HG03442 (cell line): ENCODE data around the gene COMMD7.
"Not testable (repeated sequence)": the region's sequence is repeated elsewhere in the genome, so short reads cannot be mapped to it uniquely, and the experiment has no call there.

ENCODE experiments used
- ATAC-seq: cut with Tn5 transposase; IDR thresholded peaks from one replicate; pipeline ENCODE4 v1.9.1; 2021; ENCODE audit warnings: mild to moderate bottlenecking, moderate library complexity; ENCODE audit not compliant: unreplicated experiment

The COMMD7 gene

DNA sequence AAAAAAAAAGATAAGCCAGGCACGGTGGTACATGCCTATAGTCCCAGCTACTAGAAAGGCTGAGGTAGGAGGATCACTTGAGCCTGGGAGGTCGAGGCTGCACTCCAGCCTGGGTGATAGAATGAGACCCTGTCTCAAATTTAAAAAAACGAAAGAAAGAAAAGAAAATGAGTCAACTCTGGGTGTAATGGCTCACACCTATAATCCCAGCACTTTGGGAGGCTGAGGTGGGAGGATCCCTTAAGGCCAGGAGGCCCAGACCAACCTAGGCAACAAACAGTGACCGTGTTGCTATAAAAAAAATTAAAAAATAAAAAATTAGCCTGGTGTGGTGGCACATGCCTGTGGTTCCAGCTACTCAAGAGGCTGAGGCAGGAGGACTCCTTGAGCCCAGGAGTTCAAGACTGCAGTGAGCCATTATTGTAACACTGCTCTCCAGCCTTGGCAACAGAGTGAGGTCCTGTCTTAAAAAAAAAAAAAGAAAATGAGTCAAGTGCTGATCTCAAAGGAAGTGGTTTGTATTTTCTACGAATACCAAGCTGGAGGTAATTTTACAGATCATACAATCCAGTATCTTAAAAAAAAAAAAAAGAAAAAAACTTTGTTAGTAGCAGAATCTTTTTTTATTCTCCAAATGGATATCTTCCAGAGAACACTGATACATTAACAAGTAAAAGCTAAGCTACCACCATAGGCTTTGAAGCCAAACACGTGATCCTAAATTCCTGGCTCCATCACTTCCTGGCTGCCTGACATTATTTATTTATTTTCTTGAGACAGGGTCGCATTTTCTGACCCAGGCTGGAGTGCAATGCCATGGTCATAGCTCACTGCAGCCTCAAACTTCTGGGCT, 5.7 kb downstream of the COMMD7 start:
- no peak for ATAC-seq

DNA sequence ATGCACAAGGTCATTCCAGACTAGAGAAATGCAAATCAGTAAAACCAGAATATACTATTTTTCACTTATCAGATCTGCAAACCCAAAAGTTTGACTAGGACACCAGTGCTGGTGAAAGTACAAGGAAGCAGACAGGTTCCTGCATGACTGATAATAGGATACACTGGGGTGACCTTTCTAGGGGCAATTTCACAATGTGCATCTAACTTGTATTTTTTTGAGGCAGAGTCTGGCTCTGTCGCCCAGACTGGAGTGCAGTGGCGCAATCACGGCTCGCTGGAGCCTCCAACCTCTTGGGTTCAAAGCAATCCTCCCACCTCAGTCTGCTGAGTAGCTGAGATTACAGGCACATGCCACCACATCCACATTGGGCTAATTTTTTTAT, 11.4 kb downstream of the COMMD7 start:
- no peak for ATAC-seq

DNA sequence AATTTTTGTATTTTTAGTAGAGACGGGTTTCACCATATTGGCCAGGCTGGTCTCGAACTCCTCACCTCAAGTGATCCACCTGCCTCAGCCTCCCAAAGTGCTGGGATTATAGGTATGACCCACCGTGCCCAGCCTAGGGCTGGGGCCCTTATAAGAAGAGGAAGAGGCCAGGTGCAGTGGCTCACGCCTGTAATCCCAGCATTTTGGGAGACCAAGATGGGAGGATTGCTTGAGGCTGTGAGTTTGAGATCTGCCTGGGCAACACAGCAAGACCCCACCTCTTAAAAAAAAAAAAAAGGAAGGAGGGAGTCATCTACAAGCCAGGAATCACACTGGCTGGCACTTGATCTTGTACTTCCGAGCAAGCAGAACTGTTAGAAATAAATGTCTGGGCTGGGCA, 13.9 kb downstream of the COMMD7 start:
- not testable (repeated sequence) for ATAC-seq

DNA sequence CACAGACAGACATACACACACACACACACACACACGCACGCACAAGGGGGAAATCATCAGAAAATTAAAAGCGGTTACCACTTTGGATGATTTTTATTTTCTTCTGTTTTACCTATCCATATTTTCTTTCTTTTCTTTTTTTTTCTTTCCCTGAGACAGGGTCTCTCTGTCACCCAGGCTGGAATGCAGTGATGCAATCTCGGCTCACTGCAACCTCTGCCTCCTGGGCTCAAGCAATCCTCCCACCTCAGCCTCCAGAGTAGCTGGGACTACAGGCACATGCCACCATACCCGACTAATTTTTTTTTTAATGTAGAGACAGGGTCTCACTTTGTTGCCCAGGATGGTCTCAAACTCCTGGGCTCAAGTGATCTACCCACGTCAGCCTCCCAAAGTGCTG, 14.8 kb downstream of the COMMD7 start:
- not testable (repeated sequence) for ATAC-seq

DNA sequence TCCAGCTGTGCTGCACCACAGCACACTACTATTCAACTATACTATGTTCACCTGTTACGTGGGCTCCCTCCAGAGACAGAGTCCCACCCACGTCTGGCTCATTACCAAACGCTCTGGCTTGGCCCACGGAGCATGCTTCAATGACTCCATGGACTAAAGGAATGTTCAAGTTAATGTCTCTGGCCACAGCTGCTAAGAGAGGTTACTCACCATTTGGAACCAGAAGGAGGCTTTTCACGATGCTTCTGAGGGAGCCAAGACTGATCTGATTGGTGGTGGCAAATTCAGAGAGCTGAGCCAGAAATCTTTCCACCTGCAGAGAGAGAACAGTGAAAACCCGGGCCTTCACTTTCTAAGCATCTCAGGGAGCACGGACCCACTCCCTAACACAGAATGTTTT, 15.6 kb downstream of the COMMD7 start:
- no peak for ATAC-seq

DNA sequence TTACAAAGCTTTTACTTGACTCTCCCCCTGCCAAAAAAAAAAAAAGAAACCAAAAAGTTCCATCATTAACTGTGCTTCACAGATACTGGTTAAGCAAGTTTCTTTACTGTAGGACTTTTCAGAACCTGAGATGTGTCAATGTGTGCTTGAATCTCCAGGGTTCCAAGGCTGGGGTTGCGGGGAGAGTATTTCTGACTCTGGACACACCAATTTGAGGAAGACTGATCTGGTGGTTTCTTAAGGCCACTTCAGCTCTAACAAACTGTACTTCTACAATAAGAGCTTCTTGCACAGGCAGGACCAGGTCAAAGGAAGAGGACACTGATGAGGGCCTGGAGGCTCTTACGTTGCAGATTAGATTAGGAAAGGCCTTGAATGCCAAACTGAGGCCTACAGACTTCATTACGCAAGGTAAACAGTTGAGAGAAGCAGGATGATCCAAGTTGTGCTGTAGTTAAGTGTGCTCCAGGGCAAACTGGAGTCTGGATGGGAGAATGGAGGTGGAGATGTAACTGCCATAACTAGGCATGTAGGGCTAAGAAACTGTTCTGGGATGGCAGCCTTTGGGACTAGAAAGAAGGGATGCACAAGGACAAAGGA, 24.4 kb downstream of the COMMD7 start:
- no peak for ATAC-seq

DNA sequence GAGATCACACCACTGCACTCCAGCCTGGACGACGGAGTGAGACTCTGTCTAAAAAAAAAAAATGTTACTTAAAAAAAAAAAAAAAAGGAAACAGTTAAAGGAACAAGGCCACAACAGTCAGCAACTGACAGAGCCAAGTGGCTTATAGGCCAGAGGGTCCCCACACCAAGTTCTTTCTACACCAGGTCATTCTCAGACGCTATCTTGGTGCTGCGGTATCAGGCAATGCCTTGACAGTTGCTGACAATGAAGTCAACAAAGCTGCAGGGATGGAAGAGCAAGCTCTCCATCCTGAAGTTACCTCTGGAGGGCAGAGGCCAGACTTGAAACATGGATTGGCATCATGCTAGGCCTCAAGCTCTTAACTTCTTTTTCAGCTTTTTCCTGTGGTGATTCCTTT, 31.9 kb downstream of the COMMD7 start:
- ATAC-seq: no peak

DNA sequence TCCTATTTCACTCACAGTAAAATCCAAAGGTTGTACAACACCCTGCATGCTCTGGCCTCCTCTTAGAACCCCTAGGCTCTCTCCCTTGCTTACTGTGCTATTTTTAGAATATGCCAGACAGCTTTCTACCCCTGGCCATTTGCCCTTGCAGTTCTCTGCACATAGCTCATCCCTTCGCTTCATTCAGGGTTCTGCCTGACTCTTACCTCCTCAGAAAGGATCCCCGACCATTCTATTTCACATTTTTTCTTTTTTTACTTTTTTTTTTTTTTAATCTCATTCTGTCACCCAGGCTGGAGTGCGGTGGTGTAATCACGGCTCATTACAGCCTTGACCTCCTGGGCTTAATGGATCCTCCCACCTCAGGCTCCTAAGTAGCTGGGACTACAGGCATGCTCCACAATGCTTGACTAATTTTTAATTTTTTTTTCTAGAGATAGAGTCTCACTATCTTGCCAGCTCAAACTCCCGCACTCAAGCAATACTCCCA, 33.6 kb downstream of the COMMD7 start:
- no peak for ATAC-seq

DNA sequence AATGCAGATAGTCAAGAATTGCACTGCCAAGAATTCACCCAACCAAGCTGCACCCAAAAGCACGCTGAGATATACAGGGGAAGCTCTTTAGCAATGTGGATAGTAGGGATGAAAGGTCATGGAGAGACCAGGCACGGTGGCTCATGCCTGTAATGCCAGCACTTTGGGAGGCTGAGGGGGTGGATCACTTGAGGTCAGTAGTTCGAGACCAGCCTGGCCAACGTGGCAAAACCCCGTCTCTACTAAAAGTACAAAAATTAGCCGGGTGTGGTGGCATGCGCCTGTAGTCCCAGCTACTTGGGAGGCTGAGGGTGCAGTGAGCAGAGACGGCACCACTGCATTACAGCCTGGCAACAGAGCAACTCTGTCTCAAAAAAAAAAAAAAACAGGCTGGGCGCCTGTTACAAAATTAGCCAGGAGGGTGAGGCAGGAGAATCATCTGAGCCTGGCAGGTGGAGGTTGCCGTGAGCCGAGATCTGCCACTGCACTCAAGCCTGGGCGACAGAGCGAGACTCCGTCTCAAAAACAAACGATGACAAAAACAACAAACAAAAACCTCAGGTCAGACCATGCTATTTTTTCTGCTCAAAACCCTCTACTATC, 34.1 kb downstream of the COMMD7 start:
- not testable (repeated sequence) for ATAC-seq

DNA sequence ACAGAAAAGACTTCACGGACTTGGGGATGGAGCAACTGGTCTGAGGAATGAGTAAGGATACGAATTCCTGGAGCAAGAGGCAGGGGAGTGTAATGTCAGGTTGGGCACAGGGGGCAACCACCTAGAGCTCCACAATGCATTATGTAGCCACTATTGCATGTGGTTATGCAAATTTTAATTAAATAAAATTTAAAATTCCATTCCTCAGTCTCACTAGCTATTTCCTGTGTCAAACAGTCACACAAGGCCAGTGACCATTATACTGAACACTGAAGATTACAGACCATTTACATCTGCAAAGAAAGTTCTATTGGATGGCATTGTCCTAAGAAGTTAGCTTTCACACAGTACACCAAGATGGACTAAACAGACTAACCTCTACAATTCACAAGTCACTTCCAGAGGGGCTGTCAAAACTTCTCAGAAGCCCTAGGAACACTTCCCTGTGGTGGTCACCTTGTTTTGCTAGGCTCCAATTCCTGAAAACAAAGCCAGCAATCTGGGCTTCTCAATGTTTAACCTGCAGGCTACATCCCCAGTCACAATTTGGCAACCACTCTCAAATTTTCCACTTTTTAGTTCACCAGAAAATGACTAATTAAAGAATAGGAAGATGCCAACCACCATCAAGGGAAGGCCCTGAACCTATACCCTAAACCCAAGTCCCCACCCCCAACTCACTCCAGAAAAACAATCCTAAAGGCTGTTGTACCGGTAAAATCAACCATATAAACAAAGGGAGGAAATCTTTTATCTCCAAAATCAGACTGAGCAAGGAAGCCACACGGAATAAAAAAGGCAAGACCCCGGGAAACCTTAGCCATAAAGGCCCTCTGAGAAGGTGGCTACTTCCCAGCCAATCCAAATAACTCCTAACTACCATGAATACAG, 35.3 kb downstream of the COMMD7 start:
- ATAC-seq: no peak

DNA sequence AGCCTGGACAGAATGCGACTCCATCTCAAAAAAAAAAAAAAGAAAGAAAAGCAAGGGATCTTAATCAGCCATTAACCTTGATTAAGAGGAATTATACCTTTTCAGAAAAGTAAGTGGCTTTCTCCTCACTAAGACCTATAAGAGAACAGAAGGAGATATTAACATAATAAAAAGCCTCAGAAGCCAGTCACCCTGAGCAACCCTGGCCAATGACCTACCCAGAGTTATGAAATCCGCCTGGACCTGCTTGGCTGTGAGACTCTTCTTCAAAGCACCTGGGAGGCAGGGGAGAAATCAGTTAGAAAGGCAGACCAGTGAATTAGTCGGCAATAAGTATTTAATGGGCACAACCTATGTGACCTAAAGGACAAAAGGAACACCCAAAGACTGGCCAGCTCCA, 36.8 kb downstream of the COMMD7 start:
- ATAC-seq: no peak

DNA sequence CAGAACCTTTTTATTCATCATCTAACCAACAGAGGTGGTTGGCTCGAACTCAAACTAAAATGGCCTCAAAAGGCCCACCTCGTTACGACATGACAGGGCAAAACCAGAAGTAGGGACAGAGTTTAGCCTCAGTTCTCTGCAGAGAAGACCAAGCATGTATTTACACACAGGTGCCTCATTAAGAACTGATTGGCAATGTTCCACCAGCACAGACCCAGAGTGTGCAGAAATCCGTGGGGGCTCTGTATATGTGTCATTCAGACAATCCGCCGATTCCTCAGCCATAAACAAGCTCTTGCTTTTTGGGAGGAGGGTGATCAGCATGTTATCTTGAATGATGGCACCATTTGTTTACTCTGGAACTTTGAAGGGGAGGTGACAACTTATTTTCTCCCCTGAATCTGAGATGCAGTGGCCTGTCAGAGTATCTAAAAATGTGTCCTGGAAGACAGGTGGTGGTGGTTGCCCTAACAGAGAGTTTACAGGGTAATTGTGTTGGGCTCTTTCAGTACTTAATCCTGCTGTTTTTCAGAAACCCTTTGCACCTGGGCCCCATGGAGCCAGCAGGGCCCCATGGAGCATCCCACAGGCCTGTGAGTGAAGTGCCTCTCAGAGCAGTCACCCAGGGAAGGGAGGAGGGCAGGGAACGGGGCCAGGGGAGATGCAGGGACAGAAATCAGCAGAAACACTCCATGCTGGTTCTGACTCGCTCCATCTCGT, 40.4 kb downstream of the COMMD7 start:
- no peak for ATAC-seq

DNA sequence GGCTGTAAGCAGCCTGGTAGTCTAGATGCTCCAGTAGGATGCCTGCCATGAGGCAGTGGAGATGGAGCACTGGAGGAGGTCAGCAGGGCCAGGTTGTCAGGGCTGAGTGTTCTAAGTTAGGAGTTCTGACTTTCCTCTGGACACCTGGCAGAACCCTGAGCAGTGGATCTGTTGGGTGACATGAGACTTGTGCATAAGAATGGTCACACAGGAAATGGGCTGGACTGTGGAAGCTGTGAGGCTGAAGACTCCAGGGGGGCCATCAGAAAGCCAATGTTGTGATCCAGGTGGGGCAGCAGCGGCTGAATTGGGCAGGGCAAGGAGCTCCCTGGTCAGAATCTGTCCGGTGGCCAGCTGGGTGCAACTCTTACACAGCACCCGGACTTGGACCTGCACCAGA, 45.7 kb downstream of the COMMD7 start:
- ATAC-seq: no peak

DNA sequence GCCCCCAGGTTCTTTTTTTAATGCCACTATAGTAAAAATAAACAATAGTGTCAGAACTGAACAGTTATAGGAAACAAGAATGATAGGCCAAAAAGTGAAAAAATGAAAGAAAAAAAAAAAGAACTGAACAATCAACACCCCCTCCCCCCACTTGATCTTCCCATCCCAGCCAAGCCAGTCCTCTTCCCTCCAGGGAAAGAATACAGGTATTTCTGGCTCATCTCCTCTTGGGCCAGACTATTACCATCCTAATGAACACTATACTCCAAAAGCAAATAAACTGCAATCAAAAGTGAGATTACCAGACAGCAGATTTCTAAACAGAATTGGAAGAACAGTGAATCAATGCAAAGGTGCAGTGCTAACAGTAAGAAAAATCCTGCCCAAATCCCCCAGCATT, 48.2 kb downstream of the COMMD7 start:
- no peak for ATAC-seq

DNA sequence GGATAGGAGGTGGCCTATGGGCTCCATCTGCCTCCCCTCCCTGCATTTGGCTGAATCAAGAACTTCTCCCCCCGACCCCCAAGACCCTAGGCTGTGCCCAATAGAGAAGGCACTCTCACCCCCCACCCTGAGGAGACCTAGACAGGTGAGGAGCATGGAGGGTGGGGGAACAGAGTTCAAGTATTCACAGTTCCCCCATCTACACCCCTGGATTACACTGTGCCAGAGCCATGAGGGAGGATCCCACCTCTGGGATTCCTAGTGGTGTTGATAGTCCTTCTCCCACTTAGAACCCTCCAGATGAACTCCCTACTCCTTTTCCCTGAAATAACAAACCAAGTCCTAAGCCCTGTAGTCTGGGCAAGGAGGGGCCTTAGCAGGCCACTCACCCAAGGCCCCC, 54.3 kb downstream of the COMMD7 start:
- not testable (repeated sequence) for ATAC-seq

DNA sequence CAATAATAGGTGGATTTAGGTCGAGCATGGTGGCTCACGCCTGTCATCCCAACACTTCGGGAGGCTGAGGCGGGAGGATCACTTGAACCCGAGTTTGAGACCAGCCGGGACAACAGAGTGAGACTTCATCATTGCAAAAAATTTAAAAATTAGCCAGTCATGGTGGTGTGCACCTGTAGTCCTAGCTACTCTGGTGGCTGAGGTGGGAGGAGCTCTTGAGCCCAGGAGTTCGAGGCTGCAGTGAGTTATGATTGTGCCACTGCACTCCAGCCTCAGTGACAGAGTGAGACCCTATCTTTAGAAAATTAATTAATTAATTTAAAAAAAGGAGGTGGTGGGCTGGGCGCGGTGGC, 56.1 kb downstream of the COMMD7 start:
- ATAC-seq: no peak

DNA sequence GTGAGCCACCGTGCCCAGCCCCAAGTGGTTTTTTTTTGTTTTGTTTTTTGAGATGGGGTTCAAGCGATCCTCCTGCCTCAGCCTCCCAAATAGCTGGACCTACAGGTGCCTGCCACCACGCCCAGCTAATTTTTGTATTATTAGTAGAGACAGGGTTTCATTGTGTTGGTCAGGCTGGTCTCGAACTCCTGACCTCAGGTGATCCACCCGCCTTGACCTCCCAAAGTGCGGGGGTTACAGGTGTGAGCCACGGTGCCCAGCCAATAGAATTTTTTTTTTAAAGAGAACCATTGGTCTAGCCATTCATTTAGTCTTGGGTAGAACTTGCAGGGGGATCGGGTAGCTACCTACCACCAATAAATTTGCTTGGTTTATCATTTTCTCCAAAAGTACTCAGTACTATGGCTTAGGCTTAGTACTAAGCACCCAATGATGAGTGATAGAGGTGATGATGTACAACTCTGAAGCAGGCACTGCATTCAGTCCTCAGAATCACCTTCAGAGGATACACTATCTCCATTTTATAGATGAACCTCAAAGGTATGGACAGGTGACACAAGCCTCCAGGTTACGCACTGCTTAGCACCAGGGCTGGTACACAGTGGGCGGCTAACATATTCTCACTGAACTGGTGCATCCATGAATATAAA, 56.6 kb downstream of the COMMD7 start:
- no peak for ATAC-seq

DNA sequence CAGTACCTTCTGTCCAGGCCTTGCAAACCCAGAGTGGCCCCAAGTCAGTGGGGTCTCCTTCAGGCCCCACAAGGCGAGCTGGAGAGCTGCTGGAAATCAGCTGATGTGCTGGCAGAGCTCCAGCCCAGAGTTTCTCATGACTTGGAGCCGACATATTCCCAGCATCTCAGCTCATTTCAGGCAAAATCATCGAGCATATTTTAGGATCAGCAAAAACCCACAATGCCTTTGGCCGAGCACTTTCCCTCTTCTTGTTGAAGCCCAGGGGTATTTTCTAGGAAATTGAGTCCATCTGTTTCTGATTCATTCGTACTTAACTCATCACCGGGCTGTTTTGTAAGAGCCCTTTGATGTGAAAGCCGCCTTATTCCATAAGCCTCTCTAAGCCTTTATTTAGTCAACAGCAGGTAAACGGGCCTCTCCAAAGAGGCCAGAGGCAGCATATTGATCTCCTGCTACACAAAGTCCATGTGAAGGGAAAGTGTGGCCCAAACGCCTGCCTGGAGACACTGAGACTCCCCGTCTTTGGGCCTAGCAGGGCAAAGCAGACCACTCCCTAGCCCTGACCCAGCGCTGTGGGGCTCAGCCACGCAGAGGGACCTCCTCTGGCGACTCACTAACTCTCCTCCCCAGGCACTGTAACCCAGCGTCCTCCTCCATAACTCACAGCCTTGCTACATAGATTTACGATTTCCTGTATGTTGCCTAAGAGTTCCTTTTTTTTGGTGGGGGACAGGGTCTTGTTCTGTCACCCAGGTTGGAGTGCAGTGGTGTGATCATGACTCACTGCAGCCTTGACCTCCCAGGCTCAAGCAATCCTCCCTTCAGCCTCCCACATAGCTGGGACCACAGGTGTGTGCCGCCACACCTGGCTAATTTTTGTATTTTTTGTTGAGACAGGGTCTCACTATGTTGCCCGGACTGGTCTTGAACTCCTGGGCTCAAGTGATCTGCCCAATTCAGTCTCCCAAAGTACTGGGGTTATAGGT, 57.4 kb downstream of the COMMD7 start:
- no peak for ATAC-seq

DNA sequence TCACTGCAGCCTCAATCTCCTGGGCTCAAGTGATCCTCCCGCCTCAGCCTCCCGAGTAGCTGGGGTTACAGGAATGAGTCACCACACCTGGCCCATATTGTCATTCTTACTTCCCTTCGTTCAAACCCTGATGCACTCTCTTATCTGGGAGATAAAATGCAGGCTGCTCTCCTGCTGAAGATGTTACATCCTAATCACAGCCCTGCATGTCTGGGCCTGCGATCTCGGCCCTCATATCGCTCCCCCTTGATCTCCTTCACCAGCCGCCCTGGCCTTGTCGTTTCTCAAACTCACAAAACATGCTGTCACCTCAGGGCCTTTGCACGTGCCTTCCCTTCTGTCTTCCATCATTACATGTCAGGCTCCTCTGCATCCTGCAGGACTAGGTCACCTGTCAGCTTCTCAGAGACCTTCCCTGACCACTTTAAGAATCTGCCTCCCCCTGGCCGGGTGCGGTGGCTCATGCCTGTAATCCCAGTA, 60.7 kb downstream of the COMMD7 start:
- no peak for ATAC-seq
